ENCODE data around the gene EPN1. TPM values are rescaled to one million over a fixed set of nuclear protein-coding genes. Genes with fewer than 3 reads are reported as not detected.

Gene EPN1
- total and polyA plus RNA-seq, 2 donors = 23.4 to 106 TPM

DNA sequence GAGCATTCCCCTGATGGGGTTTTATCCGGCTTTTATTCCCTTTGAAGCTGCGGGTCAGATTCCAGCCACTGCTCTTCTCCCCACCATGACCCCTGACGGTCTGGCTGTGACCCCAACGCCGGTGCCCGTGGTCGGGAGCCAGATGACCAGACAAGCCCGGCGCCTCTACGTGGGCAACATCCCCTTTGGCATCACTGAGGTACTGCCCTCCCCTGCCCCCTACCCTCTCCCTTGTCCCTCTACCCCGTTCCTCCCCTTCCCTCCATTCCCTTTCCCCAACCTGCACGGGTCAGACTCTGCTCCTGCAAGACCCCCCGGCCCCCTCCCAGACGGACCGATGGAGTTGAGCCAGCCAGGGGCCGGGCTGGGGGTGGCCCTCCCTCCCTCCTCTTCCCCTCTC is 14.0 kb upstream of the EPN1 start:
- no peaks in the 10 kb centered on the region for H3K4me1 ChIP-seq (ENCODE audit: insufficient read depth)
- WGBS = 72% methylated on average over 16 of the region's 16 CpGs
- DNase-seq (ENCODE audit: extremely low spot score) = no peak
- peaks cover 18% of the 10 kb centered on the region for H3K36me3 ChIP-seq (ENCODE audit: insufficient read depth)
- H3K4me3 ChIP-seq (ENCODE audit: low read depth, low read length) = no peak overlapping the region
- no peak overlapping the region for H3K27ac ChIP-seq (ENCODE audit: low read depth)

GRCh38 chr19:55661826-55662225 is 13.2 kb upstream of the EPN1 start:
- Histone ChIP-seq H3K36me3 (ENCODE audit: insufficient read depth) (peaks cover 23% of the 10 kb centered on the region), H3K4me3 (ENCODE audit: low read depth, low read length) (no peak overlapping the region), H3K27ac (ENCODE audit: low read depth) (no peak overlapping the region), H3K4me1 (ENCODE audit: insufficient read depth) (no peaks in the 10 kb centered on the region)
- WGBS = 64% methylated on average over 7 of the region's 7 CpGs
- DNase-seq (ENCODE audit: extremely low spot score) = no peak

GRCh38 chr19:55663846-55664536 is 11.0 kb upstream of the EPN1 start:
- H3K4me1 ChIP-seq (ENCODE audit: insufficient read depth) = no peaks in the 10 kb centered on the region
- H3K4me3 ChIP-seq (ENCODE audit: low read depth, low read length) = no peak overlapping the region
- no peak overlapping the region for H3K27ac ChIP-seq (ENCODE audit: low read depth)
- WGBS = 88% methylated on average over 20 of the region's 20 CpGs
- DNase-seq (ENCODE audit: extremely low spot score) = no peak
- peaks cover 25% of the 10 kb centered on the region for H3K36me3 ChIP-seq (ENCODE audit: insufficient read depth)

GRCh38 chr19:55666343-55667005 is 8.6 kb upstream of the EPN1 start:
- DNase-seq (ENCODE audit: extremely low spot score) = no peak
- Histone ChIP-seq H3K36me3 (ENCODE audit: insufficient read depth) (peaks cover 30% of the 10 kb centered on the region), H3K27ac (ENCODE audit: low read depth) (no peak overlapping the region), H3K4me1 (ENCODE audit: insufficient read depth) (no peaks in the 10 kb centered on the region), H3K4me3 (ENCODE audit: low read depth, low read length) (no peak overlapping the region)
- WGBS = 86% methylated on average over 12 of the region's 12 CpGs

DNA sequence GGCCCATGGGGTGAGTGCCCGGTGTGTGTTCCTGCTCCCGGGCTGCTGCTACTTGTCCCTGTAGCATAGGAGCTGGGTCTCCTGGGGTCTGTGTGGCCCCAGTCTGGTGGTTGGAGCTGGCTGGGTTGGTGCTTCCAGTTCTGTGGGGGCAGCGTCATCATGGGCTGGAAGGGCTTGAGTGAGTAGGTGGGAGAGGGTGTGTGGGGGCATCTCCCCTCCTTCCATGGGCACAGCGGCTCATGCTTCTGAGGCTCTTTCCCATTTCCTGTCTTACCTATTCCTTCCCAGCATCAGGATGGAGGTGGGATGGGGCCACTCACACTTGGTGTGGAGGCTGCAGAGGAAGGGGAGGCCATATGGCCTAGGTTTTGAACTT is 8.0 kb upstream of the EPN1 start:
- DNase-seq (ENCODE audit: extremely low spot score) = no peak
- Histone ChIP-seq H3K27ac (ENCODE audit: low read depth) (no peak overlapping the region), H3K4me3 (ENCODE audit: low read depth, low read length) (no peak overlapping the region), H3K4me1 (ENCODE audit: insufficient read depth) (no peaks in the 10 kb centered on the region), H3K36me3 (ENCODE audit: insufficient read depth) (peaks cover 27% of the 10 kb centered on the region)
- 79% methylated on average over 4 of the region's 4 CpGs for WGBS

- no peak for DNase-seq (ENCODE audit: extremely low spot score)
- H3K36me3 ChIP-seq (ENCODE audit: insufficient read depth) = peaks cover 26% of the 10 kb centered on the region
- H3K27ac ChIP-seq (ENCODE audit: low read depth) = no peak overlapping the region
- H3K4me3 ChIP-seq (ENCODE audit: low read depth, low read length) = no peak overlapping the region
- 88% methylated on average over 12 of the region's 12 CpGs for WGBS
- H3K4me1 ChIP-seq (ENCODE audit: insufficient read depth) = no peaks in the 10 kb centered on the region
Observed at GRCh38 chr19:55667511-55667910, 7.5 kb upstream of the EPN1 start.

DNA sequence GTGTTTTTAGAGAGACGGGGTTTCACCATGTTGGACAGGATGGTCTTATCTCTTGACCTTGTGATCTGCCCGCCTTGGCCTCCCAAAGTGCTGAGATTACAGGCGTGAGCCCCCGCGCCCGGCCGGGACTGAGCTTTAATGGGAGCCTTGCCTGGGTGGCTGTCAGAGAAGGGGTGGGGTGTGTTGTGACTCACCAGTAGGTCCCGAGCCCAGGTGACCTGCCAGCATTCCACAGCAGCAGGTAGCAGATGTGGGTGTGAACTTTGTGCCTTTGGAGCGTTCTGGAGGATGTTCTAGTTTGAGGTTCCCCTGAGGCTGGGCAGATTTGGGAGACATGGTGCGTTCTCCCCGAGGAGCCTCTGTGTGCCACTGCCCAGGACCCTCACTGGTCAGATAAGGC is 7.1 kb upstream of the EPN1 start:
- no peaks in the 10 kb centered on the region for H3K4me1 ChIP-seq (ENCODE audit: insufficient read depth)
- DNase-seq (ENCODE audit: extremely low spot score) = no peak
- H3K27ac ChIP-seq (ENCODE audit: low read depth) = no peak overlapping the region
- WGBS = 74% methylated on average over 11 of the region's 11 CpGs
- H3K4me3 ChIP-seq (ENCODE audit: low read depth, low read length) = no peak overlapping the region
- peaks cover 24% of the 10 kb centered on the region for H3K36me3 ChIP-seq (ENCODE audit: insufficient read depth)

GRCh38 chr19:55668603-55669348 is 6.2 kb upstream of the EPN1 start:
- WGBS = 90% methylated on average over 30 of the region's 30 CpGs
- H3K36me3 ChIP-seq (ENCODE audit: insufficient read depth) = peaks cover 19% of the 10 kb centered on the region
- no peak overlapping the region for H3K4me3 ChIP-seq (ENCODE audit: low read depth, low read length)
- H3K4me1 ChIP-seq (ENCODE audit: insufficient read depth) = no peaks in the 10 kb centered on the region
- no peak overlapping the region for H3K27ac ChIP-seq (ENCODE audit: low read depth)
- DNase-seq (ENCODE audit: extremely low spot score) = no peak

DNA sequence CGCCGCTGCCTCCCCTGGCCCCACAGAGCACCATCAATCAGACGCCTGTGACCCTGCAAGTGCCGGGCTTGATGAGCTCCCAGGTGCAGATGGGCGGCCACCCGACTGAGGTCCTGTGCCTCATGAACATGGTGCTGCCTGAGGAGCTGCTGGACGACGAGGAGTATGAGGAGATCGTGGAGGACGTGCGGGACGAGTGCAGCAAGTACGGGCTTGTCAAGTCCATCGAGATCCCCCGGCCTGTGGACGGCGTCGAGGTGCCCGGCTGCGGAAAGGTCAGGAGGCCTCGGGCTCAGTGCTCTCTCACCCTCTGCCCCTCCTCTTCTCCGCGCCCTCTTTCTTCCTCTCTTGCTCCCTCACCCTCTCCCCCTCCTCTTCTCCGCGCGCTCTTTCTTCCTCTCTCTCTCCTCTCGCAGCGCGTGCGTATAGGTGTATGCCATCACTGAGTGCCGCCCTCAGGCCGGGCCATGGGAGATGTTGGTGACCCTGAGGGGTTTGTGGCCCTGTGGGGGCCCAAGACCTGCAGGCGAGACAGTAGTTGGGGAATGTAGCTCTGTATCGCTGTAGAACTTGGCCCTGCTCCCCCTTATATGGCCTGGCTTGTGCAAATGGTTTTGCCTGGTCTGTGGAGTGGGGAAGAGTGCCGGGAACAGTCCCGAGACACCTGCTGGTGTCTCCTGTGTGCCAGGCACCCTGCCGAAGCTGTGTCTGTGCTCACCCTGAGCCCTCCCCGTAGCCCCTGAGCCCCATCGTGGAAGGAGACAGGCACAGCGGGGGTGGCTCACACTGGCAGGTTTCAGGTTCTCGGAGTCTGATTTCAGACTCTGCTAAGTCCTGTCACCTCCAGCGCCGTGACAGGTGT is 5.4 kb upstream of the EPN1 start:
- H3K27ac ChIP-seq (ENCODE audit: low read depth) = no peak overlapping the region
- no peak for DNase-seq (ENCODE audit: extremely low spot score)
- H3K4me3 ChIP-seq (ENCODE audit: low read depth, low read length) = no peak overlapping the region
- no peaks in the 10 kb centered on the region for H3K4me1 ChIP-seq (ENCODE audit: insufficient read depth)
- peaks cover 19% of the 10 kb centered on the region for H3K36me3 ChIP-seq (ENCODE audit: insufficient read depth)
- WGBS = 87% methylated on average over 43 of the region's 43 CpGs

- DNase-seq (ENCODE audit: extremely low spot score) = no peak
- Histone ChIP-seq H3K27ac (ENCODE audit: low read depth) (no peak overlapping the region), H3K4me1 (ENCODE audit: insufficient read depth) (no peaks in the 10 kb centered on the region), H3K4me3 (ENCODE audit: low read depth, low read length) (no peak overlapping the region), H3K36me3 (ENCODE audit: insufficient read depth) (peaks cover 19% of the 10 kb centered on the region)
- WGBS = 79% methylated on average over 23 of the region's 23 CpGs
Observed at GRCh38 chr19:55670280-55671053, 4.6 kb upstream of the EPN1 start.

GRCh38 chr19:55671054-55671378 is 4.0 kb upstream of the EPN1 start:
- no peaks in the 10 kb centered on the region for H3K4me1 ChIP-seq (ENCODE audit: insufficient read depth)
- DNase-seq (ENCODE audit: extremely low spot score) = no peak
- no peak overlapping the region for H3K27ac ChIP-seq (ENCODE audit: low read depth)
- WGBS = 71% methylated on average over 2 of the region's 2 CpGs
- H3K4me3 ChIP-seq (ENCODE audit: low read depth, low read length) = no peak overlapping the region
- peaks cover 19% of the 10 kb centered on the region for H3K36me3 ChIP-seq (ENCODE audit: insufficient read depth)

DNA sequence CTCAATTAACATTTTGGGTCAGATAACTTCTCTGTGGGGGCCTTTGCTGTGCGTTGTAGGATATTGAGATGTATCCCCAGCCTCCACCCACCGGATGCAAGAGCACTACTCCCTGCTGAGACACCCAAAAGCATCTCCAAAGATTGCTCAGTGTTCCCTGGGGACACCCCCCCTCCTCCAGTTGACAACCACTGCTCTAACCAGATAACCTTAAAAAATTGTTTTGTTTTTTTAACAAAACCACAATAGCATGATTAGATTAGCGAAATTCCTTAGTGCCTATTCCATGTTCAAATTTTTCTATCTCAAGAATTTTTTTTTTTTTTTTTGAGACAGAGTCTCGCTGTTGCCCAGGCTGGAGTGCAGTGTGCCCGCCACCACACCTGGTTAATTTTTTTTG is 2.6 kb upstream of the EPN1 start:
- DNase-seq (ENCODE audit: extremely low spot score) = no peak
- WGBS = 81% methylated on average over 5 of the region's 5 CpGs
- Histone ChIP-seq H3K36me3 (ENCODE audit: insufficient read depth) (peaks cover 14% of the 10 kb centered on the region), H3K4me3 (ENCODE audit: low read depth, low read length) (no peak overlapping the region), H3K4me1 (ENCODE audit: insufficient read depth) (no peaks in the 10 kb centered on the region), H3K27ac (ENCODE audit: low read depth) (no peak overlapping the region)

DNA sequence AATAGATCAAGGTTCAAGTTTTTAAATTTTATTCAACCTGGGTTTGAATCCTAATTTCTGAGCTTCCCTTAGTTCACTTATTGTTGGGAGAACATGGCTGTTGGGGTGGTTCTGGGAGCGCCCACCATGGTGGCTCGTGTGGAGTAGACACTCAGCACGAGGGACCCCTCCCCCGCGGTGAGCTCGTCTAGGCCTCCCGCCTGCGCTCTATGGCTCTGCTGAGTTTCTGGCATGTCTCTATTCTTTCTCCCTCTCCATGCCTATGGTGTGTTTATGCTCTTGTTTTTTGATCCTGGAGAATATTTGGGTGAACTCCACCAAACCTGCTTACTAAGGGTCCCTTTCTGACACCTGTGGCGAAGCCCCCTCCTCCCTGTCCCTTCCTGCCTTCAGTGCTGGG is 1.6 kb upstream of the EPN1 start:
- Histone ChIP-seq H3K4me3 (ENCODE audit: low read depth, low read length) (no peak overlapping the region), H3K36me3 (ENCODE audit: insufficient read depth) (peaks cover 13% of the 10 kb centered on the region), H3K4me1 (ENCODE audit: insufficient read depth) (no peaks in the 10 kb centered on the region), H3K27ac (ENCODE audit: low read depth) (no peak overlapping the region)
- 75% methylated on average over 9 of the region's 9 CpGs for WGBS
- no peak for DNase-seq (ENCODE audit: extremely low spot score)
